ENCODE measurements around the gene ITGA3. TPM values are rescaled to one million over a fixed set of nuclear protein-coding genes. Genes with fewer than 3 reads are reported as not detected.
A peak's percentile ranks its signal among the peaks of the same experiment; 100 is the strongest.

ITGA3 gene
- total RNA-seq, 1 experiment from 2014 or later = 392 TPM

GRCh38 chr17:50072925-50073324 is 17.0 kb downstream of the ITGA3 start:
- no peaks in the 10 kb centered on the region for H3K9me3 ChIP-seq (ENCODE audit: control insufficient read depth in 1 of 2, insufficient read depth in 1 of 2, low read depth in 1 of 2, low read length in 2 of 2)
- CTCF ChIA-PET = interaction anchor here (0.8 to 1.1 kb wide), 3 partner anchors 14 to 46 kb away, joined by 3 to 5 read pairs (median 3); no protein-coding TSS in a partner anchor
- no peak overlapping the region for H2AFZ ChIP-seq (ENCODE audit: low read depth, low read length, poor library complexity, severe bottlenecking)
- peaks cover 58% of the 10 kb centered on the region; the same call in 1 of the 2 replicates for H3K79me2 ChIP-seq (ENCODE audit: insufficient read depth, low read length)
- no peaks in the 10 kb centered on the region for H4K20me1 ChIP-seq (ENCODE audit: insufficient read depth)
- no peaks in the 10 kb centered on the region for H3K27me3 ChIP-seq (ENCODE audit: insufficient read depth, low read length)
- POLR2A ChIA-PET = interaction anchor here (0.8 to 2.1 kb wide), 5 partner anchors 8 to 46 kb away, joined by 3 to 8 read pairs (median 5); partner anchors contain the start of gene ITGA3
- H3K4me3 ChIP-seq (replicated peaks in 1 of 2; ENCODE audit: low read depth in 1 of 2, low read length in 2 of 2) = no peak overlapping the region
- H3K4me1 ChIP-seq (ENCODE audit: control insufficient read depth in 1 of 2, insufficient read depth in 2 of 2, low read length in 2 of 2) = peaks cover 0 to 3% of the 10 kb centered on the region in 2 experiments; a peak in 1 of 4 replicates
- no peak overlapping the region for H3K4me2 ChIP-seq (ENCODE audit: low read length)
- RAD21 ChIA-PET (ENCODE audit: low non-redundant PET in 1 of 2, low total read pairs in 2 of 2, uncharacterized antibody in 2 of 2, unreplicated experiment in 2 of 2) = no interaction called here
- no peak overlapping the region for H3K9ac ChIP-seq (ENCODE audit: low read length)
- BruUV-seq (replicated peaks) = TSS peak; percentile 28
- intact Hi-C loops (cut with micrococcal nuclease) = no loop called here
- no peak overlapping the region for H3K27ac ChIP-seq (ENCODE audit: low read depth, low read length)
- DNase-seq (ENCODE audit: low read depth, low spot score) (no peak), ATAC-seq (no peak)
- H3K36me3 ChIP-seq (ENCODE audit: control insufficient read depth in 1 of 2, insufficient read depth in 2 of 2, low read length in 2 of 2) = peaks cover 82 to 91% of the 10 kb centered on the region in 2 experiments
- no peaks in the 10 kb centered on the region for H3K9me2 ChIP-seq (ENCODE audit: insufficient read depth)
- TF ChIP-seq SP1 (IDR thresholded peaks at IDR 0.05; ENCODE audit: low read depth) (no peak), EGR1 (IDR thresholded peaks at IDR 0.05; ENCODE audit: low read depth) (no peak), ZFX (IDR thresholded peaks at IDR 0.05) (0 out of 2 replicates have a peak, but pooled peaks have one; percentile 3), EZH2 (IDR thresholded peaks at IDR 0.05) (no peak)

GRCh38 chr17:50074227-50074626 is 18.3 kb downstream of the ITGA3 start:
- H3K4me1 ChIP-seq (ENCODE audit: control insufficient read depth in 1 of 2, insufficient read depth in 2 of 2, low read length in 2 of 2) = peaks cover 2 to 13% of the 10 kb centered on the region in 2 experiments; a peak in 2 of 4 replicates
- ChIA-PET RAD21 (ENCODE audit: low non-redundant PET in 1 of 2, low total read pairs in 2 of 2, uncharacterized antibody in 2 of 2, unreplicated experiment in 2 of 2) (no interaction called here), POLR2A (interaction anchor here (1.0 to 2.1 kb wide), 5 partner anchors 10 to 18 kb away, joined by 3 to 8 read pairs (median 5); partner anchors contain the start of gene ITGA3), CTCF (no interaction called here)
- no peak overlapping the region for H3K9ac ChIP-seq (ENCODE audit: low read length)
- H3K27me3 ChIP-seq (ENCODE audit: insufficient read depth, low read length) = no peaks in the 10 kb centered on the region
- no peak overlapping the region for H3K27ac ChIP-seq (ENCODE audit: low read depth, low read length)
- peaks cover 61% of the 10 kb centered on the region; the same call in 1 of the 2 replicates for H3K79me2 ChIP-seq (ENCODE audit: insufficient read depth, low read length)
- BruUV-seq (replicated peaks) = no TSS peak
- peaks cover 90 to 94% of the 10 kb centered on the region in 2 experiments for H3K36me3 ChIP-seq (ENCODE audit: control insufficient read depth in 1 of 2, insufficient read depth in 2 of 2, low read length in 2 of 2)
- TF ChIP-seq SRF (IDR thresholded peaks at IDR 0.05; ENCODE audit: low read depth) (no peak), EZH2 (IDR thresholded peaks at IDR 0.05) (no peak), ZNF274 (IDR thresholded peaks at IDR 0.05; ENCODE audit: low read depth, low read length) (no peak), POLR2A (IDR thresholded peaks at IDR 0.05; ENCODE audit: borderline replicate concordance, extremely low read depth, insufficient read depth, insufficient read length) (no peak), JUND (IDR thresholded peaks at IDR 0.05) (no peak), POLR2AphosphoS5 (IDR thresholded peaks at IDR 0.05; ENCODE audit: low read depth, low read length) (no peak), CBX3 (IDR thresholded peaks at IDR 0.05; ENCODE audit: low read depth) (no peak), ELF1 (IDR thresholded peaks at IDR 0.05; ENCODE audit: borderline replicate concordance, low read depth) (no peak)
- ATAC-seq (no peak), DNase-seq (ENCODE audit: low read depth, low spot score) (no peak)
- H3K9me3 ChIP-seq (ENCODE audit: control insufficient read depth in 1 of 2, insufficient read depth in 1 of 2, low read depth in 1 of 2, low read length in 2 of 2) = no peaks in the 10 kb centered on the region
- intact Hi-C loops (cut with micrococcal nuclease) = no loop called here
- no peaks in the 10 kb centered on the region for H3K9me2 ChIP-seq (ENCODE audit: insufficient read depth)
- peaks cover 2% of the 10 kb centered on the region; the same call in 1 of the 2 replicates for H4K20me1 ChIP-seq (ENCODE audit: insufficient read depth)
- H3K4me3 ChIP-seq (replicated peaks in 1 of 2; ENCODE audit: low read depth in 1 of 2, low read length in 2 of 2) = no peak overlapping the region
- H3K4me2 ChIP-seq (ENCODE audit: low read length) = no peak overlapping the region
- no peak overlapping the region for H2AFZ ChIP-seq (ENCODE audit: low read depth, low read length, poor library complexity, severe bottlenecking)
